Measurements from ENCODE around the gene UPK3BL2.
"Not testable (repeated sequence)": the region's sequence is repeated elsewhere in the genome, so short reads cannot be mapped to it uniquely, and the experiment has no call there.

DNA sequence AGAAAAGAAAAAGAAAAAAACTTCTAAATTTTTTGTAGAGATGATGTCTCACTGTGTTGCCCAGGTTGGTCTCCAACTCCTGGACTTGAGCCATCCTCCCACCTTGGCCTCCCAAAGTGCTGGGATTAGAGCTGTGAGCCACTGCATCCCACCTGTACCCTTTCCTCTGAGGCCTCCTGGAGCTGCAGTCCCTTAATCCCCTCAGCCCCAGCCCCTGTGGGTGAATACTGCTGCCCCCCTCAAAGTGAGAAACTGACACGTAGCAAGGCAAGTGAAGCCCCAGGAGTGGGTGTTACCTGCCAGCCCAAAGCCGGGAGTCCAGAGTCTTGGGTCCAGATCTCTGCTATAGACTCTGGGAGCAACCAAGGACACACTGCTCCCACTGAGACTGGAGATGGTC, 18.7 kb downstream of the UPK3BL2 start:
- TF ChIP-seq, protein P1, sequence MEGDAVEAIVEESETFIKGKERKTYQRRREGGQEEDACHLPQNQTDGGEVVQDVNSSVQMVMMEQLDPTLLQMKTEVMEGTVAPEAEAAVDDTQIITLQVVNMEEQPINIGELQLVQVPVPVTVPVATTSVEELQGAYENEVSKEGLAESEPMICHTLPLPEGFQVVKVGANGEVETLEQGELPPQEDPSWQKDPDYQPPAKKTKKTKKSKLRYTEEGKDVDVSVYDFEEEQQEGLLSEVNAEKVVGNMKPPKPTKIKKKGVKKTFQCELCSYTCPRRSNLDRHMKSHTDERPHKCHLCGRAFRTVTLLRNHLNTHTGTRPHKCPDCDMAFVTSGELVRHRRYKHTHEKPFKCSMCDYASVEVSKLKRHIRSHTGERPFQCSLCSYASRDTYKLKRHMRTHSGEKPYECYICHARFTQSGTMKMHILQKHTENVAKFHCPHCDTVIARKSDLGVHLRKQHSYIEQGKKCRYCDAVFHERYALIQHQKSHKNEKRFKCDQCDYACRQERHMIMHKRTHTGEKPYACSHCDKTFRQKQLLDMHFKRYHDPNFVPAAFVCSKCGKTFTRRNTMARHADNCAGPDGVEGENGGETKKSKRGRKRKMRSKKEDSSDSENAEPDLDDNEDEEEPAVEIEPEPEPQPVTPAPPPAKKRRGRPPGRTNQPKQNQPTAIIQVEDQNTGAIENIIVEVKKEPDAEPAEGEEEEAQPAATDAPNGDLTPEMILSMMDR (conservative IDR thresholded peaks at IDR 0.05; ENCODE audit: low read depth in 2 of 2) = not testable (repeated sequence)
- TF ChIP-seq EZH2 (IDR thresholded peaks at IDR 0.05; ENCODE audit: low read depth, unreplicated experiment); CREB1 (CRISPR knock-in tag; IDR thresholded peaks at IDR 0.05; ENCODE audit: low read depth); POLR2AphosphoS5 (IDR thresholded peaks at IDR 0.05; ENCODE audit: low read depth): not testable (repeated sequence)
- TF ChIP-seq, protein P2, sequence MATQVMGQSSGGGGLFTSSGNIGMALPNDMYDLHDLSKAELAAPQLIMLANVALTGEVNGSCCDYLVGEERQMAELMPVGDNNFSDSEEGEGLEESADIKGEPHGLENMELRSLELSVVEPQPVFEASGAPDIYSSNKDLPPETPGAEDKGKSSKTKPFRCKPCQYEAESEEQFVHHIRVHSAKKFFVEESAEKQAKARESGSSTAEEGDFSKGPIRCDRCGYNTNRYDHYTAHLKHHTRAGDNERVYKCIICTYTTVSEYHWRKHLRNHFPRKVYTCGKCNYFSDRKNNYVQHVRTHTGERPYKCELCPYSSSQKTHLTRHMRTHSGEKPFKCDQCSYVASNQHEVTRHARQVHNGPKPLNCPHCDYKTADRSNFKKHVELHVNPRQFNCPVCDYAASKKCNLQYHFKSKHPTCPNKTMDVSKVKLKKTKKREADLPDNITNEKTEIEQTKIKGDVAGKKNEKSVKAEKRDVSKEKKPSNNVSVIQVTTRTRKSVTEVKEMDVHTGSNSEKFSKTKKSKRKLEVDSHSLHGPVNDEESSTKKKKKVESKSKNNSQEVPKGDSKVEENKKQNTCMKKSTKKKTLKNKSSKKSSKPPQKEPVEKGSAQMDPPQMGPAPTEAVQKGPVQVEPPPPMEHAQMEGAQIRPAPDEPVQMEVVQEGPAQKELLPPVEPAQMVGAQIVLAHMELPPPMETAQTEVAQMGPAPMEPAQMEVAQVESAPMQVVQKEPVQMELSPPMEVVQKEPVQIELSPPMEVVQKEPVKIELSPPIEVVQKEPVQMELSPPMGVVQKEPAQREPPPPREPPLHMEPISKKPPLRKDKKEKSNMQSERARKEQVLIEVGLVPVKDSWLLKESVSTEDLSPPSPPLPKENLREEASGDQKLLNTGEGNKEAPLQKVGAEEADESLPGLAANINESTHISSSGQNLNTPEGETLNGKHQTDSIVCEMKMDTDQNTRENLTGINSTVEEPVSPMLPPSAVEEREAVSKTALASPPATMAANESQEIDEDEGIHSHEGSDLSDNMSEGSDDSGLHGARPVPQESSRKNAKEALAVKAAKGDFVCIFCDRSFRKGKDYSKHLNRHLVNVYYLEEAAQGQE (IDR thresholded peaks at IDR 0.05; ENCODE audit: unreplicated experiment) = not testable (repeated sequence)
